ENCODE measurements around the gene MYH15. TPM values are rescaled to one million over a fixed set of nuclear protein-coding genes. Genes with fewer than 3 reads are reported as not detected.

The MYH15 gene
- total and polyA plus RNA-seq, 4 donors = 0.01 to 0.08 (median 0.05) TPM; not detected in 1

DNA sequence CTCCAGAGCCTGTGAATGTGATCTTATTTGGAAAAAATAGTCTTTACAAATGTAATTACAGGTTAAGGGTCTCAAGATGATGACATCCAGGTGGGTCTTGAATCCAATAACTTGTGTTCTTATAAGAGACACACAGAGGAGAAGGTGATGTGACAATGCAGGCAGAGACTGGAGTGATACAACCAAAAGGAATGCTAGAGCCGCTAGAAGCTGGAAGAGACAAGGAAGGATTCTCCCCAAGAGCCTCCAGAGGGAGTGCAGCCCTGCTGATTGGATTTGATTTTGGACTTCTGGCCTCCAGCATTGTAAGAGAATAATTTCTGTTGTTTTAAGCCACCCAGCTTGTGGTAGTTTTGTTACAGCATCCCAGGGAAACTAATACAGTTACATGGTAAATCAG is 9.7 kb downstream of the MYH15 start:
- Histone ChIP-seq H3K36me3 (ENCODE audit: control insufficient read depth in 4 of 4, insufficient read depth in 3 of 4, low read depth in 1 of 4, low read length in 3 of 4) (no peaks in the 10 kb centered on the region), H3K9me3 (ENCODE audit: control insufficient read depth in 4 of 4, low read length in 3 of 4) (no peaks in the 10 kb centered on the region), H3K4me3 (ENCODE audit: low read depth in 1 of 3, low read length in 3 of 3) (no peak overlapping the region), H3K4me1 (ENCODE audit: control insufficient read depth in 4 of 4, insufficient read depth in 4 of 4, low read length in 3 of 4) (no peaks in the 10 kb centered on the region), H3K27me3 (ENCODE audit: control insufficient read depth in 4 of 4, insufficient read depth in 4 of 4, low read length in 3 of 4) (no peaks in the 10 kb centered on the region), H3K27ac (ENCODE audit: low read depth in 1 of 2, low read length in 2 of 2) (no peak overlapping the region), H3K9ac (ENCODE audit: low read depth in 1 of 2, low read length in 2 of 2) (no peak overlapping the region)
- DNase-seq (ENCODE audit: low spot score) = no peak
- 95% methylated on average over 1 of the region's 1 CpG for WGBS
- TF ChIP-seq HNF4A (conservative IDR thresholded peaks at IDR 0.05) (no peak), RAD21 (IDR thresholded peaks at IDR 0.05) (no peak), GABPA (IDR thresholded peaks at IDR 0.05 in 1 of 2, conservative IDR thresholded peaks at IDR 0.05 in 1 of 2) (no peak), YY1 (IDR thresholded peaks at IDR 0.05) (no peak), FOXA1 (IDR thresholded peaks at IDR 0.05) (no peak), HNF4G (IDR thresholded peaks at IDR 0.05) (no peak), NR2F2 (IDR thresholded peaks at IDR 0.05) (no peak), EGR1 (IDR thresholded peaks at IDR 0.05; ENCODE audit: low read depth in 2 of 2) (no peak), RXRA (IDR thresholded peaks at IDR 0.05) (no peak), JUND (IDR thresholded peaks at IDR 0.05) (no peak), FOXA2 (IDR thresholded peaks at IDR 0.05) (no peak), TAF1 (conservative IDR thresholded peaks at IDR 0.05) (no peak)
- TF ChIP-seq, protein P1, sequence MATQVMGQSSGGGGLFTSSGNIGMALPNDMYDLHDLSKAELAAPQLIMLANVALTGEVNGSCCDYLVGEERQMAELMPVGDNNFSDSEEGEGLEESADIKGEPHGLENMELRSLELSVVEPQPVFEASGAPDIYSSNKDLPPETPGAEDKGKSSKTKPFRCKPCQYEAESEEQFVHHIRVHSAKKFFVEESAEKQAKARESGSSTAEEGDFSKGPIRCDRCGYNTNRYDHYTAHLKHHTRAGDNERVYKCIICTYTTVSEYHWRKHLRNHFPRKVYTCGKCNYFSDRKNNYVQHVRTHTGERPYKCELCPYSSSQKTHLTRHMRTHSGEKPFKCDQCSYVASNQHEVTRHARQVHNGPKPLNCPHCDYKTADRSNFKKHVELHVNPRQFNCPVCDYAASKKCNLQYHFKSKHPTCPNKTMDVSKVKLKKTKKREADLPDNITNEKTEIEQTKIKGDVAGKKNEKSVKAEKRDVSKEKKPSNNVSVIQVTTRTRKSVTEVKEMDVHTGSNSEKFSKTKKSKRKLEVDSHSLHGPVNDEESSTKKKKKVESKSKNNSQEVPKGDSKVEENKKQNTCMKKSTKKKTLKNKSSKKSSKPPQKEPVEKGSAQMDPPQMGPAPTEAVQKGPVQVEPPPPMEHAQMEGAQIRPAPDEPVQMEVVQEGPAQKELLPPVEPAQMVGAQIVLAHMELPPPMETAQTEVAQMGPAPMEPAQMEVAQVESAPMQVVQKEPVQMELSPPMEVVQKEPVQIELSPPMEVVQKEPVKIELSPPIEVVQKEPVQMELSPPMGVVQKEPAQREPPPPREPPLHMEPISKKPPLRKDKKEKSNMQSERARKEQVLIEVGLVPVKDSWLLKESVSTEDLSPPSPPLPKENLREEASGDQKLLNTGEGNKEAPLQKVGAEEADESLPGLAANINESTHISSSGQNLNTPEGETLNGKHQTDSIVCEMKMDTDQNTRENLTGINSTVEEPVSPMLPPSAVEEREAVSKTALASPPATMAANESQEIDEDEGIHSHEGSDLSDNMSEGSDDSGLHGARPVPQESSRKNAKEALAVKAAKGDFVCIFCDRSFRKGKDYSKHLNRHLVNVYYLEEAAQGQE (IDR thresholded peaks at IDR 0.05) = no peak
- TF ChIP-seq, protein P2, sequence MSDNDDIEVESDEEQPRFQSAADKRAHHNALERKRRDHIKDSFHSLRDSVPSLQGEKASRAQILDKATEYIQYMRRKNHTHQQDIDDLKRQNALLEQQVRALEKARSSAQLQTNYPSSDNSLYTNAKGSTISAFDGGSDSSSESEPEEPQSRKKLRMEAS (IDR thresholded peaks at IDR 0.05) = no peak
- TF ChIP-seq, protein P3, sequence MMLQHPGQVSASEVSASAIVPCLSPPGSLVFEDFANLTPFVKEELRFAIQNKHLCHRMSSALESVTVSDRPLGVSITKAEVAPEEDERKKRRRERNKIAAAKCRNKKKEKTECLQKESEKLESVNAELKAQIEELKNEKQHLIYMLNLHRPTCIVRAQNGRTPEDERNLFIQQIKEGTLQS (IDR thresholded peaks at IDR 0.05) = no peak
- TF ChIP-seq, protein P4, sequence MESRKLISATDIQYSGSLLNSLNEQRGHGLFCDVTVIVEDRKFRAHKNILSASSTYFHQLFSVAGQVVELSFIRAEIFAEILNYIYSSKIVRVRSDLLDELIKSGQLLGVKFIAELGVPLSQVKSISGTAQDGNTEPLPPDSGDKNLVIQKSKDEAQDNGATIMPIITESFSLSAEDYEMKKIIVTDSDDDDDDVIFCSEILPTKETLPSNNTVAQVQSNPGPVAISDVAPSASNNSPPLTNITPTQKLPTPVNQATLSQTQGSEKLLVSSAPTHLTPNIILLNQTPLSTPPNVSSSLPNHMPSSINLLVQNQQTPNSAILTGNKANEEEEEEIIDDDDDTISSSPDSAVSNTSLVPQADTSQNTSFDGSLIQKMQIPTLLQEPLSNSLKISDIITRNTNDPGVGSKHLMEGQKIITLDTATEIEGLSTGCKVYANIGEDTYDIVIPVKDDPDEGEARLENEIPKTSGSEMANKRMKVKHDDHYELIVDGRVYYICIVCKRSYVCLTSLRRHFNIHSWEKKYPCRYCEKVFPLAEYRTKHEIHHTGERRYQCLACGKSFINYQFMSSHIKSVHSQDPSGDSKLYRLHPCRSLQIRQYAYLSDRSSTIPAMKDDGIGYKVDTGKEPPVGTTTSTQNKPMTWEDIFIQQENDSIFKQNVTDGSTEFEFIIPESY (IDR thresholded peaks at IDR 0.05) = no peak

DNA sequence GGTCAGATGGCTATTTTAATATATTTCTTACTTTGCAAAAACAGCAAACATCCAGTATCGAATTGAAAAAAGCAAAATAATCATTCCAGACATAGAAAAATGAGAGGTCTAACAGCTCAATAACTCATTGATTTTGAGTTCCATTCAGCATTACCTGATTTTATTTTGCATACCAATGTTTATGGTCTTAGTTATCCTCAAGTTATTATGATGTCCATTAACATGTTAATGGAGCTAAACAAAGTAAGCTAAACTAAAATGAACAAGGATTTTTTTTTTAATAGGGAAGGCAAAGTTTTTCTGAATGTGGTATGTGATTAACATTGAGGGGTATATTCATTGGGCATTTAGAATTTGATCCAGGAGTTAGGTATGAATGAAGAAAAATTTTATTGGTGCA is 13.1 kb downstream of the MYH15 start:
- no peak overlapping the region for H3K9ac ChIP-seq (ENCODE audit: low read depth in 1 of 2, low read length in 2 of 2)
- WGBS = 95% methylated on average over 1 of the region's 1 CpG

More for the DNA sequence above, 13.1 kb downstream of the MYH15 start:
- H3K36me3 ChIP-seq (ENCODE audit: control insufficient read depth in 4 of 4, insufficient read depth in 3 of 4, low read depth in 1 of 4, low read length in 3 of 4) = no peaks in the 10 kb centered on the region
- no peak overlapping the region for H3K4me3 ChIP-seq (ENCODE audit: low read depth in 1 of 3, low read length in 3 of 3)
- H3K27ac ChIP-seq (ENCODE audit: low read depth in 1 of 2, low read length in 2 of 2) = no peak overlapping the region
- no peak for DNase-seq (ENCODE audit: low spot score)
- H3K9me3 ChIP-seq (ENCODE audit: control insufficient read depth in 4 of 4, low read length in 3 of 4) = no peaks in the 10 kb centered on the region
- TF ChIP-seq, protein P5, sequence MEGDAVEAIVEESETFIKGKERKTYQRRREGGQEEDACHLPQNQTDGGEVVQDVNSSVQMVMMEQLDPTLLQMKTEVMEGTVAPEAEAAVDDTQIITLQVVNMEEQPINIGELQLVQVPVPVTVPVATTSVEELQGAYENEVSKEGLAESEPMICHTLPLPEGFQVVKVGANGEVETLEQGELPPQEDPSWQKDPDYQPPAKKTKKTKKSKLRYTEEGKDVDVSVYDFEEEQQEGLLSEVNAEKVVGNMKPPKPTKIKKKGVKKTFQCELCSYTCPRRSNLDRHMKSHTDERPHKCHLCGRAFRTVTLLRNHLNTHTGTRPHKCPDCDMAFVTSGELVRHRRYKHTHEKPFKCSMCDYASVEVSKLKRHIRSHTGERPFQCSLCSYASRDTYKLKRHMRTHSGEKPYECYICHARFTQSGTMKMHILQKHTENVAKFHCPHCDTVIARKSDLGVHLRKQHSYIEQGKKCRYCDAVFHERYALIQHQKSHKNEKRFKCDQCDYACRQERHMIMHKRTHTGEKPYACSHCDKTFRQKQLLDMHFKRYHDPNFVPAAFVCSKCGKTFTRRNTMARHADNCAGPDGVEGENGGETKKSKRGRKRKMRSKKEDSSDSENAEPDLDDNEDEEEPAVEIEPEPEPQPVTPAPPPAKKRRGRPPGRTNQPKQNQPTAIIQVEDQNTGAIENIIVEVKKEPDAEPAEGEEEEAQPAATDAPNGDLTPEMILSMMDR (IDR thresholded peaks at IDR 0.05; ENCODE audit: low read depth, low read length, missing input control) = no peak
- TF ChIP-seq HNF4A (conservative IDR thresholded peaks at IDR 0.05) (no peak), TAF1 (conservative IDR thresholded peaks at IDR 0.05) (no peak), RXRA (IDR thresholded peaks at IDR 0.05) (no peak), GABPA (IDR thresholded peaks at IDR 0.05 in 1 of 2, conservative IDR thresholded peaks at IDR 0.05 in 1 of 2) (no peak), YY1 (IDR thresholded peaks at IDR 0.05) (no peak), EGR1 (IDR thresholded peaks at IDR 0.05; ENCODE audit: low read depth in 2 of 2) (no peak), JUND (IDR thresholded peaks at IDR 0.05) (no peak), RAD21 (IDR thresholded peaks at IDR 0.05) (no peak), FOXA1 (IDR thresholded peaks at IDR 0.05) (no peak), SP1 (IDR thresholded peaks at IDR 0.05) (no peak)
- TF ChIP-seq, protein P2 (IDR thresholded peaks at IDR 0.05) = no peak
- TF ChIP-seq, protein P4 (IDR thresholded peaks at IDR 0.05) = no peak
- TF ChIP-seq, protein P3 (IDR thresholded peaks at IDR 0.05) = no peak
- H3K4me1 ChIP-seq (ENCODE audit: control insufficient read depth in 4 of 4, insufficient read depth in 4 of 4, low read length in 3 of 4) = no peaks in the 10 kb centered on the region
- H3K27me3 ChIP-seq (ENCODE audit: control insufficient read depth in 4 of 4, insufficient read depth in 4 of 4, low read length in 3 of 4) = no peaks in the 10 kb centered on the region

Data from liver (tissue), 9 donors.